ENCODE data around the gene DCAF11. TPM values are rescaled to one million over a fixed set of nuclear protein-coding genes. Genes with fewer than 3 reads are reported as not detected.

DCAF11 gene
- total RNA-seq, 2 donors from 2014 or later: 52.8 to 54.2 TPM

DNA sequence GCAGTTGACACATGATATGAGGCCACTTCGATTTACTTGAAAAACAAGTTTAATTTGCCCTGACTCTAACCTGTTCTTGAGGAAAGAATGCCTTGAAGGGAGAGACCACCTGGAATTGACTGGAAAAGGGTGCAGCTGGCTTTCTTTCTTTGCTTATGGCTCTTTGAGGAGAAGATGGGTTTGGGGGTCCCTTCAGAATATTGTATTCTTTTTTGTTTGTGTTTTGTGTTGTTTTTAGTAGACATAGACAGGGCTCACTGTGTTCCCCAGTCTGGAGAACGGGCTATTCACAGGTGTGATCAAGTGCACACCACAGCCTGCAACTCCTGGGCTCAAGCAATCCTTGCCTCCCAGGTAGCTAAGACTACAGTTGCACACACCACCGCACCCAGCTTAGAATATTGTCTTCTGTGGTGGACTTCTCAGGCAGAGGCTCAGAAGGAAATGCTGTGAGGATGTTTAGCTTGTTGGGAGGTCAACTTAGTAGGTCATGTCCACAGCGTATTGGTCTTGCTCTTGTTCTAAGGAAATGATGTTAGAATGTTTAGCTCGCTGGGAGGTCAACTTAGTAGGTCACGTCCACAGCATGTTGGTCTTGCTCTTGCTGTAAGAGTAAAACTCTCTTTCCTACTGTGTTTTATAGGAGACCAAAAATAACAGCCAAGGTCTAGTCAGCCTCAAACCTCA, 1.7 kb downstream of the DCAF11 start:
- Histone ChIP-seq H3K4me1 (ENCODE audit: control insufficient read depth in 1 of 2, low read depth in 2 of 2) (peaks cover 7 to 18% of the 10 kb centered on the region in 2 donors), H3K4me3 (peak overlapping the region; percentile 92), H3K9me3 (no peaks in the 10 kb centered on the region), H3K27me3 (replicated peaks; ENCODE audit: insufficient read depth) (no peaks in the 10 kb centered on the region), H3K36me3 (peaks cover 19% of the 10 kb centered on the region), H3K27ac (no peak overlapping the region)
- DNase-seq (ENCODE audit: low spot score): no peak
- ATAC-seq (ENCODE audit: insufficient number of reproducible peaks, low FRiP score, low read depth): no peak
- TF ChIP-seq, protein P1, sequence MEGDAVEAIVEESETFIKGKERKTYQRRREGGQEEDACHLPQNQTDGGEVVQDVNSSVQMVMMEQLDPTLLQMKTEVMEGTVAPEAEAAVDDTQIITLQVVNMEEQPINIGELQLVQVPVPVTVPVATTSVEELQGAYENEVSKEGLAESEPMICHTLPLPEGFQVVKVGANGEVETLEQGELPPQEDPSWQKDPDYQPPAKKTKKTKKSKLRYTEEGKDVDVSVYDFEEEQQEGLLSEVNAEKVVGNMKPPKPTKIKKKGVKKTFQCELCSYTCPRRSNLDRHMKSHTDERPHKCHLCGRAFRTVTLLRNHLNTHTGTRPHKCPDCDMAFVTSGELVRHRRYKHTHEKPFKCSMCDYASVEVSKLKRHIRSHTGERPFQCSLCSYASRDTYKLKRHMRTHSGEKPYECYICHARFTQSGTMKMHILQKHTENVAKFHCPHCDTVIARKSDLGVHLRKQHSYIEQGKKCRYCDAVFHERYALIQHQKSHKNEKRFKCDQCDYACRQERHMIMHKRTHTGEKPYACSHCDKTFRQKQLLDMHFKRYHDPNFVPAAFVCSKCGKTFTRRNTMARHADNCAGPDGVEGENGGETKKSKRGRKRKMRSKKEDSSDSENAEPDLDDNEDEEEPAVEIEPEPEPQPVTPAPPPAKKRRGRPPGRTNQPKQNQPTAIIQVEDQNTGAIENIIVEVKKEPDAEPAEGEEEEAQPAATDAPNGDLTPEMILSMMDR (IDR thresholded peaks at IDR 0.05): no peak

DNA sequence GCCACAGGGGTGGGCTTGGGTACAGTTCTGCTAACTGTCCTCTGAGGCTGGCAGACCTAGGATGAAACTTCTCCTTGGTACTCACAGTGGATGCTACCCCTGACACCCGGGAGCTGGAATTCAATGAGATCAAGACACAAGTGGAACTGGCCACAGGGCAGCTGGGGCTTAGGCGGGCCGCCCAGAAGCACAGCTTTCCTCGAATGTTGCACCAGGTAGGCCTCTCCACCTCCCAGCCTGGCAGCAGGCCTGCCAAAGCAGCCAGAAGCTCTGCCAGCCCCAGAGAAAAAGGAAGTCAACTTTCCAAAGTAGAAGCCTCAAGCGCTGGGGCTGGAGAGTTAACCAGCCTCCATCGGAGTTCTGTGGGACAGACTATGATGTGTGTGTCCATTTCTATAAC, 2.6 kb downstream of the DCAF11 start:
- DNase-seq (ENCODE audit: low spot score) (no peak), ATAC-seq (ENCODE audit: insufficient number of reproducible peaks, low FRiP score, low read depth) (no peak)
- no peaks in the 10 kb centered on the region for H3K9me3 ChIP-seq
- no peak overlapping the region for H3K27ac ChIP-seq
- peaks cover 7 to 18% of the 10 kb centered on the region in 2 donors for H3K4me1 ChIP-seq (ENCODE audit: control insufficient read depth in 1 of 2, low read depth in 2 of 2)
- no peak overlapping the region for H3K4me3 ChIP-seq
- TF ChIP-seq, protein P1 (IDR thresholded peaks at IDR 0.05): no peak
- peaks cover 26% of the 10 kb centered on the region for H3K36me3 ChIP-seq
- H3K27me3 ChIP-seq (replicated peaks; ENCODE audit: insufficient read depth): no peaks in the 10 kb centered on the region

DNA sequence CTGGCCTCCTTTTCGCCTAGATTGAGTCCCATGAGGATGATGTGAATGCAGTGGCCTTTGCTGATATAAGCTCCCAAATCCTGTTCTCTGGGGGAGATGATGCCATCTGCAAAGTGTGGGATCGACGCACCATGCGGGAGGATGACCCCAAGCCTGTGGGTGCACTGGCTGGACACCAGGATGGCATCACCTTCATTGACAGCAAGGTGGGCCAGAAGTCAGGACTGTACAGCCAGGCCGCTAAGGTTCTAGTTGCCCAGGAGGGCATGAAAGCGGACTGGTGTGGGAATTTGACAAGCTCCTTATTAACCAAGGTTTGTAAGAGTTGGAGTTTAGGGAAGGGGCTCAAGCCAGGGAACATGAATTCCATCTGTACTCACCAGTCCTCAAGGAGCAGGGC, 5.1 kb downstream of the DCAF11 start:
- H3K27me3 ChIP-seq (replicated peaks; ENCODE audit: insufficient read depth): no peaks in the 10 kb centered on the region
- DNase-seq (ENCODE audit: low spot score) (no peak), ATAC-seq (ENCODE audit: insufficient number of reproducible peaks, low FRiP score, low read depth) (no peak)
- peaks cover 7 to 18% of the 10 kb centered on the region in 2 donors for H3K4me1 ChIP-seq (ENCODE audit: control insufficient read depth in 1 of 2, low read depth in 2 of 2)
- TF ChIP-seq, protein P1 (IDR thresholded peaks at IDR 0.05): no peak
- no peak overlapping the region for H3K4me3 ChIP-seq
- peaks cover 37% of the 10 kb centered on the region for H3K36me3 ChIP-seq
- no peak overlapping the region for H3K27ac ChIP-seq
- H3K9me3 ChIP-seq: no peaks in the 10 kb centered on the region

DNA sequence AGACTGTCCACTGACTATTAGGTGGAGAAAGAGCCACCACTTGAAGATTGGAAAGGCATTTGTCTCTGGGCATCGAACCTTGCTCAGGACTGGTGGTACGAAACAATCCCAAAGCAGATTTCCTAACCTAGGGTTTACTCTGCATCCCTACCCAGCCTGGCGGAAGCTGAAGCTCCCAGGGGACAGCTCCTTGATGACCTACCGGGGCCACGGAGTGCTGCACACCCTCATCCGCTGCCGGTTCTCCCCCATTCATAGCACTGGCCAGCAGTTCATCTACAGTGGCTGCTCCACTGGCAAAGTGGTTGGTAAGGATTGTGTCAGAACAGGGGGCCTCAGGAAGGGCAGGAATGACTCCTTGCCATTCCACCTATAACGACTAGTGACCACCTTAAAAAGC, 6.6 kb downstream of the DCAF11 start:
- TF ChIP-seq, protein P1 (IDR thresholded peaks at IDR 0.05): no peak

DNA sequence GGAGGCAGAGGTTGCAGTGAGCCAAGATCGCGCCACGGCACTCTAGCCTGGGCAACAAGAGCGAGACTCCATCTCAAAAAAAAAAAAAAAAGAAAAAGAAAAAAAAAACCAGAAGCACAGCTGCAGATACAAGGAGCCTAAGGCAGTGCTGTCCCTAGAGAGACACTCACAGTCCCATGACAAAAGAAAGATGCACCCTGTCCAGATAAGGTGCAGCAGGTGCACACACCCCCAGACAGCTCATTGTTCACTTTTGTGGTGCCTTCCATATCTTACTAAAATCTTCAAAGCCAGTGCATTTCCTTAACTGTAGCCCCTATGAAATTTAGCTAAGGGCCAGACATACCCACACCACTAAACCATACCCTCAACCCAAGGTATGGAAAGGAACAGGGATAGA, 7.8 kb downstream of the DCAF11 start:
- Histone ChIP-seq H3K36me3 (peaks cover 37% of the 10 kb centered on the region), H3K27ac (no peak overlapping the region), H3K27me3 (replicated peaks; ENCODE audit: insufficient read depth) (no peaks in the 10 kb centered on the region), H3K4me3 (no peak overlapping the region), H3K4me1 (ENCODE audit: control insufficient read depth in 1 of 2, low read depth in 2 of 2) (no peaks in the 10 kb centered on the region), H3K9me3 (no peaks in the 10 kb centered on the region)
- TF ChIP-seq, protein P1 (IDR thresholded peaks at IDR 0.05): no peak
- no peak for ATAC-seq (ENCODE audit: insufficient number of reproducible peaks, low FRiP score, low read depth)
- no peak for DNase-seq (ENCODE audit: low spot score)

More for the DNA sequence above, 6.6 kb downstream of the DCAF11 start:
- Histone ChIP-seq H3K27ac (no peak overlapping the region), H3K4me3 (no peak overlapping the region), H3K27me3 (replicated peaks; ENCODE audit: insufficient read depth) (no peaks in the 10 kb centered on the region), H3K4me1 (ENCODE audit: control insufficient read depth in 1 of 2, low read depth in 2 of 2) (peaks cover under 1 to 10% of the 10 kb centered on the region in 2 donors), H3K9me3 (no peaks in the 10 kb centered on the region), H3K36me3 (peaks cover 37% of the 10 kb centered on the region)
- DNase-seq (ENCODE audit: low spot score) (no peak), ATAC-seq (ENCODE audit: insufficient number of reproducible peaks, low FRiP score, low read depth) (no peak)

Measured in thoracic aorta (tissue), 2 donors.